BJ (cell line): Measurements from ENCODE around the gene ARHGEF4. TPM values are rescaled to one million over a fixed set of nuclear protein-coding genes. Genes with fewer than 3 reads are reported as not detected.
"Not testable (repeated sequence)": the region's sequence is repeated elsewhere in the genome, so short reads cannot be mapped to it uniquely, and the experiment has no call there.

Experiments
- CTCF ChIA-PET: fragments of 350-600 bp; formaldehyde crosslinking; extraction: SDS; loops from one replicate; lab custom pipeline; 2021; ENCODE audit warnings: antibody characterized with exemption, inconsistent platforms; lab: Yijun Ruan, JAX
- POLR2A ChIA-PET: fragments of 300-600 bp; sonication (Branson Sonifier 250); formaldehyde crosslinking; extraction: SDS; loops from one replicate; lab custom pipeline; 2021; ENCODE audit warnings: antibody characterized with exemption; lab: Charles Lee
- DNase-seq: peaks from one replicate; pipeline ENCODE4 v3.0.0-alpha.2; 2011; ENCODE audit warnings: low read depth
- H3K27me3 ChIP-seq: 2 replicates; pipeline ENCODE4 v1.6.0; 2011; ENCODE audit warnings: low read length; ENCODE audit not compliant: control insufficient read depth, insufficient read depth
- H3K36me3 ChIP-seq: 2 replicates; pipeline ENCODE4 v1.5.1; 2011; ENCODE audit warnings: low read length; ENCODE audit not compliant: control insufficient read depth, insufficient read depth
- H3K4me3 ChIP-seq: 2 replicates; pipeline ENCODE4 v1.5.1; 2011; ENCODE audit warnings: low read depth, mild to moderate bottlenecking, control low read depth, low read length
- CTCF ChIP-seq: IDR thresholded peaks from 2 replicates; pipeline ENCODE4 v1.5.1; 2011; ENCODE audit warnings: low read depth, mild to moderate bottlenecking, control low read depth, inconsistent platforms, low read length, moderate library complexity; ENCODE audit not compliant: insufficient read depth
- polyA plus RNA-seq: library from polyadenylated mRNA; depleted of rRNA; stranded (reverse); fragments of >200 nt; gene quantifications from 2 replicates; pipeline ENCODE4 v1.2.3, GENCODE V29; 2011

The ARHGEF4 gene
- polyA plus RNA-seq, 1 experiment, result 15.1 TPM

GRCh38 chr2:131063501-131064283 lies 227.0 kb downstream of the ARHGEF4 start:
- H3K36me3 ChIP-seq, result peaks cover 7% of the 10 kb centered on the region
- TF ChIP-seq CTCF, result no peak
- no peaks in the 10 kb centered on the region for H3K27me3 ChIP-seq
- CTCF ChIA-PET, result interaction anchor here (1.4 kb wide), 1 partner anchor 18 kb away, joined by 4 read pairs; no protein-coding TSS in a partner anchor
- no peak for DNase-seq
- H3K4me3 ChIP-seq, result no peak overlapping the region
- POLR2A ChIA-PET, result no interaction called here

GRCh38 chr2:131064589-131065512 lies 228.1 kb downstream of the ARHGEF4 start:
- ChIA-PET POLR2A (no interaction called here), CTCF (interaction anchor here (1.4 kb wide), 1 partner anchor 17 kb away, joined by 4 read pairs; no protein-coding TSS in a partner anchor)
- no peaks in the 10 kb centered on the region for H3K27me3 ChIP-seq
- peaks cover 7% of the 10 kb centered on the region for H3K36me3 ChIP-seq
- no peak for DNase-seq
- TF ChIP-seq CTCF, result no peak
- H3K4me3 ChIP-seq, result no peak overlapping the region

GRCh38 chr2:131067465-131068125 lies 230.9 kb downstream of the ARHGEF4 start:
- DNase-seq, result no peak
- Histone ChIP-seq H3K36me3 (peaks cover 8% of the 10 kb centered on the region), H3K4me3 (no peak overlapping the region), H3K27me3 (no peaks in the 10 kb centered on the region)
- no peak for TF ChIP-seq CTCF
- POLR2A ChIA-PET, result no interaction called here
- CTCF ChIA-PET, result no interaction called here

- POLR2A ChIA-PET, CTCF ChIA-PET, H3K4me3 ChIP-seq, H3K27me3 ChIP-seq, H3K36me3 ChIP-seq, DNase-seq: not testable (repeated sequence)
Measured at GRCh38 chr2:131068172-131068571, 231.5 kb downstream of the ARHGEF4 start.

GRCh38 chr2:131075578-131075977 lies 238.9 kb downstream of the ARHGEF4 start:
- CTCF ChIA-PET, POLR2A ChIA-PET: not testable (repeated sequence)

More at GRCh38 chr2:131075578-131075977, 238.9 kb downstream of the ARHGEF4 start:
- not testable (repeated sequence) for H3K4me3 ChIP-seq, DNase-seq, H3K27me3 ChIP-seq
- peaks cover 14% of the 10 kb centered on the region for H3K36me3 ChIP-seq
